Transverse colon (tissue), 4 donors: ENCODE data around the gene PWWP2A.

ENCODE experiments used
- CTCF ChIP-seq, 5 experiments: fragments of 200-600 bp in 3 of 5; fragments of 450-650 bp in 2 of 5; sonication (generic) in 3 of 5; IDR thresholded peaks; 1 replicate in 2 of 5; 2 replicates in 3 of 5; pipeline ENCODE4 v1.5.1; 2016 to 2017; ENCODE audit warnings: antibody characterized with exemption in 5 of 5, inconsistent platforms in 3 of 5, mild to moderate bottlenecking in 2 of 5, moderate library complexity in 1 of 5
- EP300 ChIP-seq: sonication (generic); formaldehyde crosslinking; IDR thresholded peaks from one replicate; pipeline ENCODE4 v1.6.1; 2017; ENCODE audit warnings: antibody characterized with exemption, low read depth
- POLR2A ChIP-seq: fragments of 450-650 bp; IDR thresholded peaks from one replicate; pipeline ENCODE4 v1.6.1; 2016; ENCODE audit warnings: antibody characterized with exemption, mild to moderate bottlenecking, moderate library complexity
- POLR2AphosphoS5 ChIP-seq, 3 donors: sonication (generic); formaldehyde crosslinking; IDR thresholded peaks; one replicate each; pipeline ENCODE4 v1.6.1; 2016; ENCODE audit warnings: antibody characterized with exemption in 3 of 3

- TF ChIP-seq CTCF (IDR thresholded peaks at IDR 0.05) (no peak), POLR2AphosphoS5 (IDR thresholded peaks at IDR 0.05) (no peak), POLR2A (no peak), EP300 (no peak)
Measured at GRCh38 chr5:160088805-160089204, 30.4 kb downstream of the PWWP2A start.
